ENCODE results near the gene FXYD3.

The FXYD3 gene

GRCh38 chr19:35130761-35131720 is 15.4 kb downstream of the FXYD3 start:
- WGBS, result 83% methylated on average over 27 of the region's 31 CpGs
- Histone ChIP-seq H2BK12ac (ENCODE audit: low read length in 2 of 2) (no peak overlapping the region), H3K27me3 (ENCODE audit: control insufficient read depth in 1 of 2, insufficient read depth in 1 of 2, low read length in 2 of 2) (peaks cover 2 to 16% of the 10 kb centered on the region in 2 experiments), H3K36me3 (ENCODE audit: control insufficient read depth in 1 of 2, insufficient read depth in 2 of 2, low read depth in 1 of 2, low read length in 2 of 2) (no peaks in the 10 kb centered on the region), H3K18ac (ENCODE audit: low read depth in 1 of 2, low read length in 2 of 2) (no peak overlapping the region), H2BK15ac (ENCODE audit: low read depth, poor library complexity, severe bottlenecking) (no peak overlapping the region), H3K9ac (ENCODE audit: low read length) (no peak overlapping the region), H2BK5ac (ENCODE audit: low read depth, low read length, poor library complexity, severe bottlenecking) (no peak overlapping the region), H3K79me1 (replicated peaks; ENCODE audit: low read length, poor library complexity, severe bottlenecking) (no peaks in the 10 kb centered on the region), H3K23ac (ENCODE audit: low read length in 2 of 2) (no peak overlapping the region), H3K4me3 (ENCODE audit: insufficient read depth in 1 of 2, low read depth in 1 of 2, low read length in 2 of 2) (no peak overlapping the region), H3K14ac (ENCODE audit: low read length in 2 of 2) (no peak overlapping the region), H3K27ac (ENCODE audit: low read length, poor library complexity, severe bottlenecking) (no peak overlapping the region), H4K8ac (ENCODE audit: low read length) (no peak overlapping the region), H2AK5ac (ENCODE audit: low read length, severe bottlenecking) (no peak overlapping the region), H2BK120ac (ENCODE audit: low read depth, low read length) (no peak overlapping the region), H2AFZ (ENCODE audit: low read depth, low read length) (no peak overlapping the region), H3K4me1 (ENCODE audit: control insufficient read depth, insufficient read depth, low read depth, low read length) (peaks cover 2% of the 10 kb centered on the region), H3K9me3 (ENCODE audit: control insufficient read depth, low read length) (no peaks in the 10 kb centered on the region), H3K4ac (ENCODE audit: low read depth in 1 of 2, low read length in 2 of 2) (no peak overlapping the region), H4K91ac (ENCODE audit: low read length) (no peak overlapping the region), H3K4me2 (ENCODE audit: low read length, poor library complexity, severe bottlenecking) (no peak overlapping the region)
- DNase-seq, result no peak

DNA sequence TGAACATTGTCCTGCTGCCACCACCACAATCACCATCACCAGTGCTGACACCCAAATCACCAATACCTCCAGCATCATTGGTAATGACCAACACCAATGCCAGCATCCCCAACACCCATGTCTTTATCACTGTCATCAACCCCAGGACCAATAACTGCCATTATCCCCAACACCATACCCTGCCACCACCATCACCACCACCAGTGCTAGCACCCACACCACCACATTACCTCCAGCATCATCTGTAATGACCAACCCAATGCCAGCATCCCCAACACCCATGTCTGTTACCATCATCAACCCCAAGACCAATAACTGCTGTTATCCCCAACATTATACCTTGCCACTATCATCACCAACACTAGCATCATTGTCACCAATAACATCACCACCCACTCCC is 16.6 kb downstream of the FXYD3 start:
- Histone ChIP-seq H3K18ac (ENCODE audit: low read depth in 1 of 2, low read length in 2 of 2) (no peak overlapping the region), H3K4me3 (ENCODE audit: insufficient read depth in 1 of 2, low read depth in 1 of 2, low read length in 2 of 2) (no peak overlapping the region), H2BK12ac (ENCODE audit: low read length in 2 of 2) (no peak overlapping the region), H3K9ac (ENCODE audit: low read length) (no peak overlapping the region), H2BK120ac (ENCODE audit: low read depth, low read length) (no peak overlapping the region), H4K91ac (ENCODE audit: low read length) (no peak overlapping the region), H3K23ac (ENCODE audit: low read length in 2 of 2) (no peak overlapping the region), H3K27me3 (ENCODE audit: control insufficient read depth in 1 of 2, insufficient read depth in 1 of 2, low read length in 2 of 2) (peaks cover 0 to 12% of the 10 kb centered on the region in 2 experiments), H3K14ac (ENCODE audit: low read length in 2 of 2) (no peak overlapping the region), H4K8ac (ENCODE audit: low read length) (no peak overlapping the region), H3K4me2 (ENCODE audit: low read length, poor library complexity, severe bottlenecking) (no peak overlapping the region), H3K79me1 (replicated peaks; ENCODE audit: low read length, poor library complexity, severe bottlenecking) (no peaks in the 10 kb centered on the region), H3K36me3 (ENCODE audit: control insufficient read depth in 1 of 2, insufficient read depth in 2 of 2, low read depth in 1 of 2, low read length in 2 of 2) (no peaks in the 10 kb centered on the region), H3K4ac (ENCODE audit: low read depth in 1 of 2, low read length in 2 of 2) (no peak overlapping the region), H2AFZ (ENCODE audit: low read depth, low read length) (no peak overlapping the region), H3K9me3 (ENCODE audit: control insufficient read depth, low read length) (no peaks in the 10 kb centered on the region), H2BK5ac (ENCODE audit: low read depth, low read length, poor library complexity, severe bottlenecking) (no peak overlapping the region), H2BK15ac (ENCODE audit: low read depth, poor library complexity, severe bottlenecking) (no peak overlapping the region), H3K4me1 (ENCODE audit: control insufficient read depth, insufficient read depth, low read depth, low read length) (peaks cover 2% of the 10 kb centered on the region), H2AK5ac (ENCODE audit: low read length, severe bottlenecking) (no peak overlapping the region), H3K27ac (ENCODE audit: low read length, poor library complexity, severe bottlenecking) (no peak overlapping the region)
- no peak for DNase-seq

DNA sequence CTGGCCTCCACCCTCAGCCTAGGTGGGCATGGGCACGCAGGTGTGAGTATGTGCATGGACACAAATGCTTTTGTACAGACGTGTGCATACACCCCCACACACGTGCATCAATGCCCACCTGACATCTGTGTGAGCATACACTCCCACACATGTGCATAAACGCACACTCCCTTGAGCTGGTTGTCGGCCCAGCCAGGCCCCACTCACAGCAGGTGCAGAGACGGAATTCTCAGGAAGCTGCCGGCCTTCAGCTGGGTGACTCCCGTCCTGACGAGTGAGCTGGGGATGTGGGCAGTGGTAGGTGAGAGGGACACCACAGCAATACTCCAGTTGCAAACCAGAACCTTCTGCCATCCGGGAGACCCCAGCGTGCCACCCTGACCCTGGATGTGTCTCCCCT is 18.2 kb downstream of the FXYD3 start:
- no peak for DNase-seq
- peaks cover 0 to 9% of the 10 kb centered on the region in 2 experiments for H3K27me3 ChIP-seq (ENCODE audit: control insufficient read depth in 1 of 2, insufficient read depth in 1 of 2, low read length in 2 of 2)
- WGBS, result 90% methylated on average over 11 of the region's 11 CpGs
- H3K4me3 ChIP-seq (ENCODE audit: insufficient read depth in 1 of 2, low read depth in 1 of 2, low read length in 2 of 2), result no peak overlapping the region
- no peak overlapping the region for H2BK120ac ChIP-seq (ENCODE audit: low read depth, low read length)
- H2BK15ac ChIP-seq (ENCODE audit: low read depth, poor library complexity, severe bottlenecking), result no peak overlapping the region
- no peak overlapping the region for H3K23ac ChIP-seq (ENCODE audit: low read length in 2 of 2)
- no peaks in the 10 kb centered on the region for H3K9me3 ChIP-seq (ENCODE audit: control insufficient read depth, low read length)
- H2BK12ac ChIP-seq (ENCODE audit: low read length in 2 of 2), result no peak overlapping the region
- no peak overlapping the region for H3K18ac ChIP-seq (ENCODE audit: low read depth in 1 of 2, low read length in 2 of 2)
- H2BK5ac ChIP-seq (ENCODE audit: low read depth, low read length, poor library complexity, severe bottlenecking), result no peak overlapping the region
- no peak overlapping the region for H3K4me2 ChIP-seq (ENCODE audit: low read length, poor library complexity, severe bottlenecking)
- H4K8ac ChIP-seq (ENCODE audit: low read length), result no peak overlapping the region
- no peak overlapping the region for H2AK5ac ChIP-seq (ENCODE audit: low read length, severe bottlenecking)
- no peak overlapping the region for H2AFZ ChIP-seq (ENCODE audit: low read depth, low read length)
- no peak overlapping the region for H3K4ac ChIP-seq (ENCODE audit: low read depth in 1 of 2, low read length in 2 of 2)
- no peak overlapping the region for H3K27ac ChIP-seq (ENCODE audit: low read length, poor library complexity, severe bottlenecking)
- peaks cover 3% of the 10 kb centered on the region for H3K4me1 ChIP-seq (ENCODE audit: control insufficient read depth, insufficient read depth, low read depth, low read length)
- no peaks in the 10 kb centered on the region for H3K36me3 ChIP-seq (ENCODE audit: control insufficient read depth in 1 of 2, insufficient read depth in 2 of 2, low read depth in 1 of 2, low read length in 2 of 2)
- no peak overlapping the region for H3K14ac ChIP-seq (ENCODE audit: low read length in 2 of 2)
- H3K79me1 ChIP-seq (replicated peaks; ENCODE audit: low read length, poor library complexity, severe bottlenecking), result no peaks in the 10 kb centered on the region
- no peak overlapping the region for H3K9ac ChIP-seq (ENCODE audit: low read length)
- H4K91ac ChIP-seq (ENCODE audit: low read length), result no peak overlapping the region

- Histone ChIP-seq H3K36me3 (ENCODE audit: control insufficient read depth in 1 of 2, insufficient read depth in 2 of 2, low read depth in 1 of 2, low read length in 2 of 2) (no peaks in the 10 kb centered on the region), H4K8ac (ENCODE audit: low read length) (no peak within 1 kb of the TSS), H3K79me1 (replicated peaks; ENCODE audit: low read length, poor library complexity, severe bottlenecking) (no peaks in the 10 kb centered on the region), H4K91ac (ENCODE audit: low read length) (no peak within 1 kb of the TSS), H2BK120ac (ENCODE audit: low read depth, low read length) (no peak within 1 kb of the TSS), H3K27ac (ENCODE audit: low read length, poor library complexity, severe bottlenecking) (no peak within 1 kb of the TSS), H3K23ac (ENCODE audit: low read length in 2 of 2) (no peak within 1 kb of the TSS), H3K4ac (ENCODE audit: low read depth in 1 of 2, low read length in 2 of 2) (no peak within 1 kb of the TSS), H3K4me2 (ENCODE audit: low read length, poor library complexity, severe bottlenecking) (no peak within 1 kb of the TSS), H2BK12ac (ENCODE audit: low read length in 2 of 2) (no peak within 1 kb of the TSS), H3K4me1 (ENCODE audit: control insufficient read depth, insufficient read depth, low read depth, low read length) (peaks cover 12% of the 10 kb centered on the region), H3K18ac (ENCODE audit: low read depth in 1 of 2, low read length in 2 of 2) (no peak within 1 kb of the TSS), H3K4me3 (ENCODE audit: insufficient read depth in 1 of 2, low read depth in 1 of 2, low read length in 2 of 2) (peak within 1 kb of the TSS in 1 of 2 experiments; percentile 31), H3K9ac (ENCODE audit: low read length) (peak within 1 kb of the TSS; percentile 75), H2AK5ac (ENCODE audit: low read length, severe bottlenecking) (no peak within 1 kb of the TSS), H3K14ac (ENCODE audit: low read length in 2 of 2) (no peak within 1 kb of the TSS), H2BK15ac (ENCODE audit: low read depth, poor library complexity, severe bottlenecking) (peak within 1 kb of the TSS; percentile 56), H2BK5ac (ENCODE audit: low read depth, low read length, poor library complexity, severe bottlenecking) (no peak within 1 kb of the TSS), H2AFZ (ENCODE audit: low read depth, low read length) (no peak within 1 kb of the TSS), H3K9me3 (ENCODE audit: control insufficient read depth, low read length) (no peaks in the 10 kb centered on the region), H3K27me3 (ENCODE audit: control insufficient read depth in 1 of 2, insufficient read depth in 1 of 2, low read length in 2 of 2) (peaks cover 0 to 14% of the 10 kb centered on the region in 2 experiments)
- no peak for DNase-seq
- 70% methylated on average over 7 of the region's 15 CpGs for WGBS
These were observed 19.1 kb downstream of the FXYD3 start, which contains the start of gene LGI4 for GRCh38 chr19:35134601-35135242. TSS of gene LGI4 (minus strand) at chr19:35135059. CDS start at chr19:35134680, 379 bp downstream.

Measured in mesenchymal stem cell (in vitro differentiated cells and primary cell).